NCI-H2196 treated with DMSO at 0.1 percent for 48 hours (cell line): Measurements from ENCODE around the gene PCDHB15.
"Not testable (repeated sequence)": the region's sequence is repeated elsewhere in the genome, so short reads cannot be mapped to it uniquely, and the experiment has no call there.

ENCODE experiments used
- DNase-seq: peaks from one replicate; lab custom pipeline; 2025; ENCODE audit not compliant: unreplicated experiment; lab: John Stamatoyannopoulos, UW

PCDHB15 gene

GRCh38 chr5:141247434-141247833 lies 2.2 kb downstream of the PCDHB15 start:
- DNase-seq = not testable (repeated sequence)

DNA sequence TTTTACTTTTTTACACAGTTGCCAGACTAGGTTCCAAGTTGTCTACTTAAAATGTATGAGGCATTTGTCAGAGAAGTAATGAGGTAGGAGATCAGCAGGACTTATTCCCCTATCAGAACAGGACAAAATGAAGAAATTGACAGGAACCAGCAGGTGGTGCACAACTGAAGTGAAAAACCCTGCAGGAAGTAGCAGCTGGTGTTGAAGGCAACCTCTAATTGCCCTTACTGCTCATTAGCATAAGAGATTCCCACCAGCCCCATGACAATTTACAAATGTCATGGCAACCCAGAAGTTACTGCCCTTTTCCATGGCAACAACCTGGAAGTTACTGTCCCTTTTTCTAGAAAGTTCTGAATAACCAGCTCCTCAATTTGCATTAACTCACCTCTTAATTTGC lies 5.4 kb downstream of the PCDHB15 start:
- no peak for DNase-seq

GRCh38 chr5:141258464-141258863 lies 13.3 kb downstream of the PCDHB15 start:
- DNase-seq = no peak

GRCh38 chr5:141258948-141259347 lies 13.8 kb downstream of the PCDHB15 start:
- no peak for DNase-seq

GRCh38 chr5:141260458-141261237 lies 15.5 kb downstream of the PCDHB15 start:
- no peak for DNase-seq

DNA sequence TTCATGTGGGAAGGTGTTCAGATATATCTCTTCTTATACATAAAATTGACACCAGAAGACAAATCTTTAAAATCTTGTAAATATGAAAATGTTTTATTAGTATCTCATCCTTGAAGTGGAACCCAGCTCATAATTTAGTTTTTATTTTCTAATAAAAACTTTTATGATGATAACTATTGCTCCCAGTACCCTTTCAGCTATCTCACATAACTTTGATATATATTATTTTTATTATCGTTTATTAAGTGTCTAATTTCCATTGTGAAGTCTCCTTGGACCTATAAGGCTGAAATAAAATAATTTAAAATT lies 16.0 kb downstream of the PCDHB15 start:
- no peak for DNase-seq

- DNase-seq = no peak
These were observed 24.0 kb downstream of the PCDHB15 start for GRCh38 chr5:141269195-141269594.

- no peak for DNase-seq
These were observed 27.7 kb downstream of the PCDHB15 start for GRCh38 chr5:141272906-141273305.

DNA sequence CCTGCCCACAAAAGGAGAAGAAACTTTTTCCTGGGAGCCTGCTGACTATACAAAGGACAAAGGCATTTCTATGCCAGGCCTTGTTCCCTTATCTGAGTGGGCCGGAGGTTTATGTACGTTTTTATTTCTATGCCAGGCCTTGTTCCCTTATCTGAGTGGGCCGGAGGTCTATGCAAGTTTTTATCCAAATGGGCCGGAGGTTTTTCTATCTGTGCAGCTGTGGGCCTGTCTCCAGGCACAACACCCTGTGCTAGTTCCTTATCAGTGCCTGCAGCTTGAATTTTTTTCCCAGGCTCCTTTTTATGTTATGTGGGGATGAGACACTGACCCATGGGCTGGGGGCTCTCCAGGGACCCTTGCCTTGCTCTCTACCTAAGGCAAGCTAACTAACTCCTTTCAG lies 53.2 kb downstream of the PCDHB15 start:
- DNase-seq = no peak
